NK-92 (cell line): ENCODE results near the gene PLEKHG1.

Source experiments
- DNase-seq: peaks from one replicate; lab custom pipeline; 2025; ENCODE audit not compliant: unreplicated experiment; lab: John Stamatoyannopoulos, UW

Gene PLEKHG1

GRCh38 chr6:150637266-150637665 lies 37.6 kb downstream of the PLEKHG1 start:
- DNase-seq, result no peak

- DNase-seq, result no peak
Measured at GRCh38 chr6:150638267-150638666, 38.6 kb downstream of the PLEKHG1 start.

- DNase-seq, result no peak
Measured at GRCh38 chr6:150638765-150639164, 39.1 kb downstream of the PLEKHG1 start.

- DNase-seq, result no peak
Measured at GRCh38 chr6:150639823-150640331, 40.2 kb downstream of the PLEKHG1 start.

- no peak for DNase-seq
Measured at GRCh38 chr6:150640556-150641209, 41.0 kb downstream of the PLEKHG1 start.

- no peak for DNase-seq
Measured at GRCh38 chr6:150641398-150642139, 41.9 kb downstream of the PLEKHG1 start.

- no peak for DNase-seq
Measured at GRCh38 chr6:150646228-150646627, 46.5 kb downstream of the PLEKHG1 start.

- DNase-seq, result no peak
Measured at GRCh38 chr6:150647051-150647450, 47.4 kb downstream of the PLEKHG1 start.
